Measurements from ENCODE around the gene OR5K4. TPM values are rescaled to one million over a fixed set of nuclear protein-coding genes. Genes with fewer than 3 reads are reported as not detected.
A peak's percentile ranks its signal among the peaks of the same experiment; 100 is the strongest.

OR5K4 gene, protein sequence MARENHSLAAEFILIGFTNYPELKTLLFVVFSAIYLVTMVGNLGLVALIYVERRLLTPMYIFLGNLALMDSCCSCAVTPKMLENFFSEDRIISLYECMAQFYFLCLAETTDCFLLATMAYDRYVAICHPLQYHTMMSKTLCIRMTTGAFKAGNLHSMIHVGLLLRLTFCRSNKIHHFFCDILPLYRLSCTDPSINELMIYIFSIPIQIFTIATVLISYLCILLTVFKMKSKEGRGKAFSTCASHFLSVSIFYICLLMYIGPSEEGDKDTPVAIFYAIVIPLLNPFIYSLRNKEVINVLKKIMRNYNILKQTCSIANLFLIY
- total RNA-seq: not detected in 2 replicates

DNA sequence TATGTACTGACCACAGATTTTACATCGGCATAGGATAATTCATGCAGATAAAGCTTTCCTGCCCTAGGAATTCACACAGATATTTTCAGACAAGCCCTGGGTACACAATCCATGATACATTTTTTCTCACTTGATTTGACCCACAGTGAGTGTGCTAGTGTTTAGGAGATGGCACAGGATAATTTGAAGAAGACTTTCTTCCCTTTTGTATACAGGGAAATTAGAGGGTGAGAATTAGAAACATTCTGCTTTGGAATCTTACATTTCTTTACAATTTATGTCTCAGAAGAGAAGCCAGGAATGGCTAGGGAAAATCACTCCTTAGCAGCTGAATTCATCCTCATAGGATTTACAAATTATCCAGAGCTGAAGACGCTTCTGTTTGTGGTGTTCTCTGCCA is at the start of gene OR5K4:
TSS of gene OR5K4 (plus strand) at position 301 of the 400 bp plus-strand sequence. CDS start at position 301, 0 bp downstream.
- Mint-ChIP-seq H3K9me3 (peaks cover 6% of the 10 kb centered on the region), H3K27ac (no peak within 1 kb of the TSS), H3K36me3 (ENCODE audit: low read depth) (no peaks in the 10 kb centered on the region), H3K4me3 (no peak within 1 kb of the TSS), H3K4me1 (ENCODE audit: low read depth) (no peaks in the 10 kb centered on the region), H3K27me3 (ENCODE audit: insufficient read depth) (peaks cover 35% of the 10 kb centered on the region)
- no peak for DNase-seq (ENCODE audit: low spot score)
- intact Hi-C loops (cut with micrococcal nuclease): no loop called here

DNA sequence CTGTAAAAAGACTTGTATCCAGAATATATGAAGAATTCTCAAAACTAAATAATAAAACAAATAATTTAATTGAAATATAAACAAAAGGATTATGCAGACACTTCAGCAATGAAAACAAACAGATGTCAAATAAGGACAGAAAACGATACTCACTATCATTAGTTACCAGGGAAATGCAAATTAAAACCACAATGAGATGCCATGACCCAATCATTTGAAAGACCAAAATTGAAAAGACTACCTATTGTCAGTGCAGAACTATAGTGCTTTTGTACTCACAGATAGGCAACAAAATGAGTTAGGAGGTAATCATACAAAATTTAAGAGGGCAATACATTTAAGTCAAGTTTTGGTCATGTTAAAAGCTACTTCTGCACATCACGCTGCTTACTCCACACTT is 31.6 kb upstream of the OR5K4 start:
- DNase-seq (ENCODE audit: low spot score): no peak
- no peak overlapping the region for H3K4me3 Mint-ChIP-seq
- no peaks in the 10 kb centered on the region for H3K36me3 Mint-ChIP-seq (ENCODE audit: low read depth)
- no peaks in the 10 kb centered on the region for H3K9me3 Mint-ChIP-seq
- H3K27me3 Mint-ChIP-seq (ENCODE audit: insufficient read depth): peaks cover 16% of the 10 kb centered on the region
- peaks cover 5% of the 10 kb centered on the region for H3K4me1 Mint-ChIP-seq (ENCODE audit: low read depth)
- H3K27ac Mint-ChIP-seq: no peak overlapping the region
- intact Hi-C loops (cut with micrococcal nuclease): loop anchor here (10.0 kb wide), 1 partner anchor 527 kb away; no protein-coding TSS in a partner anchor

DNA sequence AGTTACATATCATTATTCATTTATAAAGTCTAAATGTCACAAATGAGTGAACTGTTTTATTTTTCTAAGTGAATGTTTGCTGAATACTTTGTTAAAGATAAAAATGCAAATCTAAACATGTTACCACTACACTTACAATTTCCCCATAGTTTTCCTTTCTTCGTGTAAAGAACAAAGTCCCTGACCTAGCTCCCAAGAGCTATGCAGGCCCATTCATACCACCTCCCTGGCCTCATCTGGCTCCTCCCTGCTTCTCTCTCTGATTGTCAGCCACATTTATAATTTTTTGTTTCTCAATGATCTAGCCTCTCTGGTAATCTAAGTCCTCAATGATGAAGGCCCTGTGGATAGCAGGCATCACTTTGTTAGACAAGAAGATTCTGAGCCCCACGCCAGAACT is 31.0 kb upstream of the OR5K4 start:
- H3K9me3 Mint-ChIP-seq: no peaks in the 10 kb centered on the region
- no peak overlapping the region for H3K27ac Mint-ChIP-seq
- peaks cover 16% of the 10 kb centered on the region for H3K27me3 Mint-ChIP-seq (ENCODE audit: insufficient read depth)
- H3K36me3 Mint-ChIP-seq (ENCODE audit: low read depth): no peaks in the 10 kb centered on the region
- intact Hi-C loops (cut with micrococcal nuclease): loop anchor here (10.0 kb wide), 1 partner anchor 528 kb away; no protein-coding TSS in a partner anchor
- peaks cover 11% of the 10 kb centered on the region for H3K4me1 Mint-ChIP-seq (ENCODE audit: low read depth)
- no peak for DNase-seq (ENCODE audit: low spot score)
- H3K4me3 Mint-ChIP-seq: no peak overlapping the region

DNA sequence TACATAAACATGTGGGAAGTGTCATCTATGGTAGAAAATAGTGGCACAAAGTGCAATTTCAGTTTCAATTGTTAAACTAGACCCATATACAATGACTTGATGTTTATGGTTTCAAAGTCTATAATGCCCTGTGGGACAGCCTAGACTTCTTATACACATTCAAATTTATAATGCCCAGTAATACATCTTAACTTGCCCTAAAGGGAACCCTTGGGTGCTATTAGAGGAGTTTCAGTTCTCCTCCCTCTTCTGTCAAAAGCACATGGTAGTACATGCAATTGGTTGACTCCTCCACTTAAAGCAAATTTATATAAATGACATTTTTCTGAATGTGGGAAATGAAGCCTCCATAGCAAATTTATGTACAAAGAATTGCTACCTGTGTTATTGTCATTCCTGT is 30.2 kb upstream of the OR5K4 start:
- intact Hi-C loops (cut with micrococcal nuclease): loop anchor here (10.0 kb wide), 1 partner anchor 529 kb away; no protein-coding TSS in a partner anchor
- H3K9me3 Mint-ChIP-seq: no peaks in the 10 kb centered on the region
- peaks cover 17% of the 10 kb centered on the region for H3K4me1 Mint-ChIP-seq (ENCODE audit: low read depth)
- H3K27me3 Mint-ChIP-seq (ENCODE audit: insufficient read depth): peaks cover 16% of the 10 kb centered on the region
- no peak overlapping the region for H3K4me3 Mint-ChIP-seq
- DNase-seq (ENCODE audit: low spot score): no peak
- H3K27ac Mint-ChIP-seq: no peak overlapping the region
- H3K36me3 Mint-ChIP-seq (ENCODE audit: low read depth): no peaks in the 10 kb centered on the region

DNA sequence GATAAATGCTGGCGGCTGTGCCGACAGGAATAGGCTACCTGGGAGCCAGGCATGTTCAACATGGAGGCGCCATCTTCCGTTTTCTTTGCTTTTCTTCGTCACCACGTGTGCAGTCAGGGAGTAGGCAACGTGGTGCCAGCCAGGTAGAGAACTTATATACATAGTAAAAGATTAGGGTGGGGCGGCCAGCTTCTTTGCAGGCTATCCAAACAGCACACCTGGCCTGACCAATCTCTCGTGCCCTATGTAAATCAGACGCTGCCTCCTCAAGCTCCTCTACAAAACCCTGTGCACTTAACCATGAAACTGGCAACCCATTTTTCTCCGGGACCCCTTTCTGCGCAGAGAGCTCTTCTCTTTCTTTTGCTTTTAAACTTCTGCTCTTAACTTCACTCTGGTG is 28.6 kb upstream of the OR5K4 start:
- Mint-ChIP-seq H3K36me3 (ENCODE audit: low read depth) (no peaks in the 10 kb centered on the region), H3K4me3 (no peak overlapping the region), H3K4me1 (ENCODE audit: low read depth) (peaks cover 24% of the 10 kb centered on the region), H3K27ac (no peak overlapping the region), H3K27me3 (ENCODE audit: insufficient read depth) (peaks cover 17% of the 10 kb centered on the region), H3K9me3 (no peaks in the 10 kb centered on the region)
- no peak for DNase-seq (ENCODE audit: low spot score)
- intact Hi-C loops (cut with micrococcal nuclease): loop anchor here (5.0 to 10.0 kb wide), 3 partner anchors 242 to 530 kb away; partner anchors contain the start of gene CPOX

DNA sequence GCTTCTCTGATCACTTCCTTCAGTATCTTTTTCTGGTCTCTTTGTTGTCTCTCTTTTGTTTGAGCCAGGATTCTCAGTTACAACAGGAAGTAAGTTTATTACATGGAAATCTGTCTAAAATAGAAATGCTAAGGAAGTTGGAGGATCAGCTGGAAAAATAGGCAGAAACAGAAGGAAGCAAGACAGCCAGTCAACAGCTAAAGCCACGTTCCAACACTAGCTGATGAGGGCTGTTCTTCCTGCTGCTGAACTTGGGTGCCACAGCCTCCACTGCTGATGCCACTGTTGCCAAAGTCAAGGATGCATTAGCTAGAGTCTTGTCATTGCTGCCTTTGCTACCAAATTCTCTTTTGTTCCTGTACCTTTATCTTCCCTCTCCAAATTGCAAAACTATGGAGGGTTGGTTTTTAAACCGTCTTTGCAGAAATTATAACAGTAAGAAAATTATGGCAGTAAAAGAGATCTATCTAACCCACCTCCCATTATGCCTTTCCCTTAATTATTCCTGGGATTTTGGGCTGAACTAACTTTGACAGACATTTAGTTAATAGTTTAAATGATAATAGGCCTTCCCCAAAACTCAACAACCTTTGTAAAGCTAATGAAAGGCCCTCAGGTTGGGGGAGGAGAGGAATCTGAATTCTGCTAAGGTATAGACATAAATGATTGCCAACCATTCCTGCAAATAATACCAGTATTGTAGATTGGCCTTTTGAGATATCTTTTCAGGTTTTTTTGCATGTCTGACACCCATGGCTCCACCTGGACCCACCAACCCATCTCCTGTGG is 27.4 kb upstream of the OR5K4 start:
- H3K4me3 Mint-ChIP-seq: no peak overlapping the region
- intact Hi-C loops (cut with micrococcal nuclease): loop anchor here (5.0 to 10.0 kb wide), 3 partner anchors 241 to 531 kb away; partner anchors contain the start of gene CPOX
- H3K4me1 Mint-ChIP-seq (ENCODE audit: low read depth): peaks cover 24% of the 10 kb centered on the region
- H3K9me3 Mint-ChIP-seq: no peaks in the 10 kb centered on the region
- DNase-seq (ENCODE audit: low spot score): no peak
- peaks cover 19% of the 10 kb centered on the region for H3K27me3 Mint-ChIP-seq (ENCODE audit: insufficient read depth)
- no peaks in the 10 kb centered on the region for H3K36me3 Mint-ChIP-seq (ENCODE audit: low read depth)
- no peak overlapping the region for H3K27ac Mint-ChIP-seq

DNA sequence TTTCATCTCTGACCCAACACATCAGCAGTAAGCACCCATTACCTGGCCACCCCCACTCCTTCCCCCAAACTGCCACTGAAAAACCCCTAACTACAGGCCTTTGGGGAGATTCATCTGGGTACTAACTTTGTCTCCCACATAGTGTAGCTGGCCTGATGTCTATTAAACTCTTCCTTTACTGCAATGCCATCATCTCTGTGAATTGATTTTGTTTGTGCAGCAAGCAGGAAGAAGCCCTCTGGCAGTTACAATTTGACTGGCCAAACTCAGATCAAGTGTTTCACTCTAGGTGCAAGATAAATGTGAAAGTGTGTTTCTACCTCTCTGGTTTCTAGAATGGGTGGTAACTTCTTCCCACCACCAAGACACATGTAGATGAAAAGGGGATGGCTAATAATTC is 26.7 kb upstream of the OR5K4 start:
- Mint-ChIP-seq H3K27me3 (ENCODE audit: insufficient read depth) (peaks cover 22% of the 10 kb centered on the region), H3K4me3 (no peak overlapping the region), H3K4me1 (ENCODE audit: low read depth) (peaks cover 24% of the 10 kb centered on the region), H3K36me3 (ENCODE audit: low read depth) (no peaks in the 10 kb centered on the region), H3K27ac (no peak overlapping the region), H3K9me3 (no peaks in the 10 kb centered on the region)
- no peak for DNase-seq (ENCODE audit: low spot score)
- intact Hi-C loops (cut with micrococcal nuclease): loop anchor here (5.0 to 10.0 kb wide), 3 partner anchors 240 to 532 kb away; partner anchors contain the start of gene CPOX

DNA sequence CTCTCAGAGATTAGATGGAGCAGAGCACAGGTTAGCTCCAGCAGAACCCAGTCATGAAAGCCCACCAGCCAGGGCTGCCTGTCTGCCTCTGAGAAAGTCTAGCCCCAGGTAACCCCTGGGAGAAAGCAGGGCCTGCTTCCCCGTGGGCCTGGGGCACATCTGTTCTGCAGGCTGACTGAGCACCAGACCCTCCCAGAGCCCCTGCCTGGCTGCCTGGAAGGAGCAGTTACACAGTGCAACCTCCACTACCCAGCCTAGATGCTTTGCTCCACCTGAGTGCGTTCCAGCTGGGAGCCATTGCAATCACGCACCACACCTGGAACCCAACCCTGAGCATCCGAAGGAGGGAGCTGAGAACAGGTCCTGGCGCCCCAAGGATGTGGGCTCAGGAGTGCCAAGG is 24.7 kb upstream of the OR5K4 start:
- H3K4me3 Mint-ChIP-seq: no peak overlapping the region
- peaks cover 26% of the 10 kb centered on the region for H3K27me3 Mint-ChIP-seq (ENCODE audit: insufficient read depth)
- intact Hi-C loops (cut with micrococcal nuclease): loop anchor here (1.0 to 10.0 kb wide), 6 partner anchors 141 to 534 kb away; partner anchors contain the start of gene CPOX
- H3K9me3 Mint-ChIP-seq: no peaks in the 10 kb centered on the region
- DNase-seq (ENCODE audit: low spot score): no peak
- H3K4me1 Mint-ChIP-seq (ENCODE audit: low read depth): peaks cover 24% of the 10 kb centered on the region
- H3K27ac Mint-ChIP-seq: no peak overlapping the region
- H3K36me3 Mint-ChIP-seq (ENCODE audit: low read depth): no peaks in the 10 kb centered on the region

DNA sequence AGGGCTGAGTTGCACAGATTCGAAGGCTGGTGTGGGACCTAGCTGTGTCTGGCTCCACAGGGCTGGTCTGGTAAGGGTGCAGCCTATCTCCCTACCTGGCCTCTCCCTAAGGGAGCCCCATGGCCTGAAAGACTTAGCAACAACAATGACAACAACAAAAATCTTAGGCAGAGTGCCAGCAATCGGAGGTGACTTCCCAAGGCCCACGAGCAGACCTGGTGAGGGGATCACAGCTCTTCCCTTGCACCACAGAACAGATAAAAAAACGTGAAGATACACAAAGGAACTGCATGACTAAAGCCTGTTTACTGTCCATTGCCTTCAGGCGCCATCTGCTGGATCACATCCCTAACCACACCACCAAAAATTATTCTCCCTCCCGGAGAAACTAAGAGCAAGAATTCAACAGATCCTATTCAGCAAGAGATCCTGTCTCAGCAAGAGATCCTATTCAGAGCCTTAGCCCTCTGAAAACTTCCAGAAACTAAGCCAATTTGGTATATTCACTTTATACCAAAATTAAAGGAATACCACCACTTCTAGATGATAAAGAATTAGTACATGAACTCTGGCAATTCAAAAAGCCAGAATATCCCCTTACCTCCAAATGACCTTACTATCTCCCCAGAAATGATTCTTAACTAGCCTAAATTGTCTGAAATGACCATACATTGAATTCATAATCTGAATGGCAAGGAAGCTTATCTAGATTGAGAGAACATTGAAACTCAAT is 24.1 kb upstream of the OR5K4 start:
- peaks cover 24% of the 10 kb centered on the region for H3K4me1 Mint-ChIP-seq (ENCODE audit: low read depth)
- no peak overlapping the region for H3K27ac Mint-ChIP-seq
- no peaks in the 10 kb centered on the region for H3K9me3 Mint-ChIP-seq
- no peaks in the 10 kb centered on the region for H3K36me3 Mint-ChIP-seq (ENCODE audit: low read depth)
- peak; percentile 28 for DNase-seq (ENCODE audit: low spot score)
- peaks cover 32% of the 10 kb centered on the region for H3K27me3 Mint-ChIP-seq (ENCODE audit: insufficient read depth)
- no peak overlapping the region for H3K4me3 Mint-ChIP-seq
- intact Hi-C loops (cut with micrococcal nuclease): loop anchor here (1.0 to 10.0 kb wide), 6 partner anchors 141 to 535 kb away; partner anchors contain the start of gene CPOX

DNA sequence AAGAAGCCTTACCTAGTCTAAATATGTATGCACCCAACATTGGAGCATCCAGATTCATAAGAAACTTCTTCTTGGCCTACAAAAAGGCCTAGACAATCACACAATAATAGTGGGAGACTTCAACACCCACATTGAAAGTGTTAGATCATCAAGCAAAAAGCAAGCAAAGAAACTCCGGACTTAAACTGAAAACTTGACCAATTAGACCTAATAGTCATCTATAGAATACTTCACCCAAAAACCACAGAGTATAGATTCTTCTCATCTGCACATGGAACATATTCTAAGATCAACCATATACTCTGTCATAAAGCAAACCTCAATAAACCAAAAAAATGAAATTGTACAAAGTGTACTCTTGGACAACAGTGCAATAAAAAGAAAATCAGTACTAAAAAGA is 22.3 kb upstream of the OR5K4 start:
- peaks cover 24% of the 10 kb centered on the region for H3K4me1 Mint-ChIP-seq (ENCODE audit: low read depth)
- H3K36me3 Mint-ChIP-seq (ENCODE audit: low read depth): no peaks in the 10 kb centered on the region
- H3K27me3 Mint-ChIP-seq (ENCODE audit: insufficient read depth): peaks cover 37% of the 10 kb centered on the region
- H3K4me3 Mint-ChIP-seq: no peak overlapping the region
- H3K9me3 Mint-ChIP-seq: no peaks in the 10 kb centered on the region
- no peak for DNase-seq (ENCODE audit: low spot score)
- intact Hi-C loops (cut with micrococcal nuclease): no loop called here
- no peak overlapping the region for H3K27ac Mint-ChIP-seq

DNA sequence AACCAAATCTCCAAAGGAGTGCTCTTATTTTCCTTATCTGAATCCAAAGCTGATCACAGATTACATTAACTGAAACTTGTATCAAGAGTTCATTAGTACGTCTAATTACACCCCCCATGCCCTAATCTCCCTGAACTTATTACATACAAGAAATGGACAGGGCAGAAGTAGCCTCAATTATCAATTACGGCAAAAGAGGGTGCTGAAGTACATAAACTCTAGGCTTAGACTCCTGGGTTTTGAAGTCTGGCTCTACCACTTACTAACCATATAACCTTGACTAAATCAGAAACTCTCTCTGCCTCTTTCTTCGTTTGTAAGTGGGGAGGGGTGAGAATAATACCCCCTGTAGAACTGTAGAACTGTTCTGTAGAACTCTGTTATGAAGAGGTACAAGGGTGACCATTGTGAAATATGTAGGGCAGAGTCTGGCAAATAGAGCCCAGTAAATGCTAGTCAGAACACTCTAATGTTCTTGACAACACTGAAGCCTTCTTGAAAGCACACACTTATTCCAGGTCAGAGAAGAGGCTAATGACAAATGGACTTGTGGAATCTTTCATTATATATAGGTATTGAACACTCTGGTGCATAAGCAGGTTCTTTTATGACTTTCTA is 19.6 kb upstream of the OR5K4 start:
- Mint-ChIP-seq H3K9me3 (no peaks in the 10 kb centered on the region), H3K4me1 (ENCODE audit: low read depth) (peaks cover 7% of the 10 kb centered on the region), H3K36me3 (ENCODE audit: low read depth) (no peaks in the 10 kb centered on the region), H3K27ac (no peak overlapping the region), H3K4me3 (no peak overlapping the region), H3K27me3 (ENCODE audit: insufficient read depth) (peaks cover 57% of the 10 kb centered on the region)
- no peak for DNase-seq (ENCODE audit: low spot score)
- intact Hi-C loops (cut with micrococcal nuclease): no loop called here

DNA sequence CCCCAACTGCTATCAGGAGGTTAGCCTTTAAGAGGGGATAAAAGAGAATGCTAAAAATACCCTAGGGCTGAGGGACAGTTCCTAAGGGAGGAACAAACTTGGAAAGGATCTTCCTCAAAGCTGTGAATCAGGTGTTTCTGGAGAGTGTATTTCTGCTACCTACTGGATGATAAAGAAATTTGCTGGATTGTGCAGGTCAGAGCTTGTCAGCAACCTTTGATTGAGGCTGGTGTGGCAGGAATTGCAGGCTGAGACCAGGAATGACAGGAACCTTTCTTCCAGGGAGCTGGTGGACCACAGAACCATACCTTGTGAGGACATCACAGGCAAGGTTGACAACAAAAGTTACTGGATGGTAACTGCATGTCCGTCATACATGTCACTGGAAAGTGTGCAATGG is 14.6 kb upstream of the OR5K4 start:
- H3K27me3 Mint-ChIP-seq (ENCODE audit: insufficient read depth): peaks cover 63% of the 10 kb centered on the region
- no peaks in the 10 kb centered on the region for H3K9me3 Mint-ChIP-seq
- intact Hi-C loops (cut with micrococcal nuclease): no loop called here
- no peaks in the 10 kb centered on the region for H3K36me3 Mint-ChIP-seq (ENCODE audit: low read depth)
- H3K4me1 Mint-ChIP-seq (ENCODE audit: low read depth): peaks cover 5% of the 10 kb centered on the region
- H3K27ac Mint-ChIP-seq: no peak overlapping the region
- H3K4me3 Mint-ChIP-seq: no peak overlapping the region
- DNase-seq (ENCODE audit: low spot score): no peak
